ENCODE results near the gene TRIM68. TPM values are rescaled to one million over a fixed set of nuclear protein-coding genes. Genes with fewer than 3 reads are reported as not detected.

TRIM68 gene
- total RNA-seq, 1 donor from 2014 or later = 10.5 TPM

- H3K9me3 Mint-ChIP-seq = peaks cover 4% of the 10 kb centered on the region
- H3K4me3 Mint-ChIP-seq = no peak overlapping the region
- H3K27ac Mint-ChIP-seq = no peak overlapping the region
- TF ChIP-seq EZH2 (IDR thresholded peaks at IDR 0.05) (no peak), EZH2phosphoT487 (IDR thresholded peaks at IDR 0.05) (no peak), CTCF (IDR thresholded peaks at IDR 0.05) (no peak)
- Histone ChIP-seq H3F3A (ENCODE audit: low read depth) (no peaks in the 10 kb centered on the region), H3K36me3 (no peaks in the 10 kb centered on the region), H3K27ac (no peak overlapping the region), H3K4me3 (no peak overlapping the region), H3K27me3 (no peaks in the 10 kb centered on the region), H3K9me3 (ENCODE audit: low read depth) (no peaks in the 10 kb centered on the region), H3K9ac (no peak overlapping the region), H3K4me2 (no peak overlapping the region), H3K4me1 (no peaks in the 10 kb centered on the region), H2AFZ (replicated peaks) (no peak overlapping the region), H4K20me1 (ENCODE audit: low read depth) (no peaks in the 10 kb centered on the region), H3K79me2 (ENCODE audit: low read depth) (no peaks in the 10 kb centered on the region)
- H3K4me1 Mint-ChIP-seq = no peaks in the 10 kb centered on the region
- DNase-seq (ENCODE audit: low spot score) = no peak
- H3K36me3 Mint-ChIP-seq = no peaks in the 10 kb centered on the region
- H3K27me3 Mint-ChIP-seq (ENCODE audit: insufficient read depth, low read depth) = no peaks in the 10 kb centered on the region
Observed at GRCh38 chr11:4569075-4569474, 39.0 kb downstream of the TRIM68 start.

DNA sequence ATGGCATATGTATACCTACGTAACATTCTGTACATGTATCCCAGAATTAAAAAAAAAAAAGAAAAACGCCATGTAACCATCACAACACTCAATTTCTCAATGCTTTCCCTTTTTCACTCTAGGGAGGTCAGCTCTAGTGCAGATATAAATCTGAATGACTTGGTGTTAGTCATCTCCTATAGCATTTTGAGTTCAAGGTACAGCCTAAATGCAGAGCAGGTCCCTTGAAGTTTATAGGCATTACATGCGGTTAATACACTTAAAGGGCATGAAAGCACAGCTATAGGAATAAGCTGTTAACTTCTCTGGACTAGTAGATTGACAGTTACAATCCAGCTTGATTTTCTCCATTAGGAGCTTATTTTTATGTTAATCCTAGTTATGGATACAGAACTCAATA, 42.7 kb downstream of the TRIM68 start:
- H3K9me3 Mint-ChIP-seq = peaks cover 14% of the 10 kb centered on the region
- Histone ChIP-seq H2AFZ (replicated peaks) (no peak overlapping the region), H4K20me1 (ENCODE audit: low read depth) (no peaks in the 10 kb centered on the region), H3K4me2 (no peak overlapping the region), H3K4me3 (no peak overlapping the region), H3F3A (ENCODE audit: low read depth) (no peaks in the 10 kb centered on the region), H3K9ac (no peak overlapping the region), H3K4me1 (no peaks in the 10 kb centered on the region), H3K27ac (no peak overlapping the region), H3K27me3 (no peaks in the 10 kb centered on the region), H3K36me3 (no peaks in the 10 kb centered on the region), H3K9me3 (ENCODE audit: low read depth) (no peaks in the 10 kb centered on the region), H3K79me2 (ENCODE audit: low read depth) (no peaks in the 10 kb centered on the region)
- H3K4me1 Mint-ChIP-seq = no peaks in the 10 kb centered on the region
- H3K36me3 Mint-ChIP-seq = no peaks in the 10 kb centered on the region
- no peak overlapping the region for H3K4me3 Mint-ChIP-seq
- DNase-seq (ENCODE audit: low spot score) = no peak
- no peaks in the 10 kb centered on the region for H3K27me3 Mint-ChIP-seq (ENCODE audit: insufficient read depth, low read depth)
- TF ChIP-seq EZH2 (IDR thresholded peaks at IDR 0.05) = no peak
- no peak overlapping the region for H3K27ac Mint-ChIP-seq

DNA sequence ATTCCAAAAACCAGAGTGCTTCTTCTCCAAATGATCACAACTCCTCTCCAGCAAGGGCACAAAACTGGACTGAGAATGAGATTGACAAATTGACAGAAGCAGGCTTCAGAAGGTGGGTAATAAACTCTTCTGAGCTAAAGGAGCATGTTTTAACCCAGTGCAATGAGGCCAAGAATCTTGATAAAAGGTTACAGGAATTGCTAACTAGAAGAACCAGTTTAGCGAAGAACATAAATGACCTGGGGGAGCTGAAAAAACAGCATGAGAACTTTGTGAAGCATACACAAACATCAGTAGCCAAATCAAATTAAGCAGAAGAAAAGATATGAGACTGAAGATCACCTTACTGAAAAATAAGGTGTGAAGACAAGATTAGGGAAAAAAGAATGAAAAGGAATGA, 47.6 kb downstream of the TRIM68 start:
- DNase-seq (ENCODE audit: low spot score) = no peak
- no peak overlapping the region for H3K27ac ChIP-seq
- no peak overlapping the region for H3K27ac Mint-ChIP-seq
- no peaks in the 10 kb centered on the region for H3K9me3 ChIP-seq (ENCODE audit: low read depth)
- H3K36me3 ChIP-seq = no peaks in the 10 kb centered on the region
- H3K4me3 ChIP-seq = no peak overlapping the region
- H3K79me2 ChIP-seq (ENCODE audit: low read depth) = no peaks in the 10 kb centered on the region
- H3F3A ChIP-seq (ENCODE audit: low read depth) = no peaks in the 10 kb centered on the region
- H4K20me1 ChIP-seq (ENCODE audit: low read depth) = no peaks in the 10 kb centered on the region
- H3K4me2 ChIP-seq = no peak overlapping the region
- no peak overlapping the region for H2AFZ ChIP-seq (replicated peaks)
- no peak for TF ChIP-seq EZH2phosphoT487 (IDR thresholded peaks at IDR 0.05)
- no peak for TF ChIP-seq EZH2 (IDR thresholded peaks at IDR 0.05)
- H3K27me3 ChIP-seq = no peaks in the 10 kb centered on the region
- no peaks in the 10 kb centered on the region for H3K4me1 Mint-ChIP-seq
- no peak overlapping the region for H3K9ac ChIP-seq
- H3K36me3 Mint-ChIP-seq = no peaks in the 10 kb centered on the region
- peaks cover 3% of the 10 kb centered on the region for H3K27me3 Mint-ChIP-seq (ENCODE audit: insufficient read depth, low read depth)
- H3K4me1 ChIP-seq = no peaks in the 10 kb centered on the region
- H3K4me3 Mint-ChIP-seq = no peak overlapping the region
- H3K9me3 Mint-ChIP-seq = peaks cover 14% of the 10 kb centered on the region

GRCh38 chr11:4559527-4560440, 48.2 kb downstream of the TRIM68 start:
- no peaks in the 10 kb centered on the region for H3K4me1 Mint-ChIP-seq
- Histone ChIP-seq H3K9ac (no peak overlapping the region), H3K27me3 (no peaks in the 10 kb centered on the region), H3K79me2 (ENCODE audit: low read depth) (no peaks in the 10 kb centered on the region), H3K9me3 (ENCODE audit: low read depth) (no peaks in the 10 kb centered on the region), H3K4me2 (no peak overlapping the region), H2AFZ (replicated peaks) (peak overlapping the region; percentile 34), H3F3A (ENCODE audit: low read depth) (no peaks in the 10 kb centered on the region), H3K4me3 (no peak overlapping the region), H3K4me1 (no peaks in the 10 kb centered on the region), H3K36me3 (no peaks in the 10 kb centered on the region), H4K20me1 (ENCODE audit: low read depth) (no peaks in the 10 kb centered on the region), H3K27ac (no peak overlapping the region)
- TF ChIP-seq CTCF (IDR thresholded peaks at IDR 0.05) (no peak), EZH2phosphoT487 (IDR thresholded peaks at IDR 0.05) (no peak), EZH2 (IDR thresholded peaks at IDR 0.05) (no peak)
- H3K27me3 Mint-ChIP-seq (ENCODE audit: insufficient read depth, low read depth) = peaks cover 3% of the 10 kb centered on the region
- H3K36me3 Mint-ChIP-seq = no peaks in the 10 kb centered on the region
- H3K9me3 Mint-ChIP-seq = peaks cover 14% of the 10 kb centered on the region
- no peak overlapping the region for H3K27ac Mint-ChIP-seq
- H3K4me3 Mint-ChIP-seq = no peak overlapping the region
- DNase-seq (ENCODE audit: low spot score) = no peak

All from neural progenitor cell (in vitro differentiated cells).